Gastrocnemius medialis (tissue), 4 donors: ENCODE measurements around the gene TMEM217.

Experiments used
- CTCF ChIP-seq, 5 experiments: fragments of 450-650 bp in 3 of 5; fragments of 200-600 bp in 2 of 5; sonication (generic) in 2 of 5; IDR thresholded peaks in 4 of 5; conservative IDR thresholded peaks in 1 of 5; 1 replicate in 4 of 5; 2 replicates in 1 of 5; pipeline ENCODE4 v1.5.1; 2016 to 2019; ENCODE audit warnings: antibody characterized with exemption in 5 of 5, mild to moderate bottlenecking in 3 of 5, moderate library complexity in 3 of 5
- POLR2A ChIP-seq, 2 donors: fragments of 450-650 bp; IDR thresholded peaks; one replicate each; pipeline ENCODE4 v1.6.1; 2017; ENCODE audit warnings: antibody characterized with exemption in 2 of 2, mild to moderate bottlenecking in 2 of 2, moderate library complexity in 2 of 2

GRCh38 chr6:37287519-37288157 lies 29.7 kb upstream of the TMEM217 start:
- TF ChIP-seq POLR2A (IDR thresholded peaks at IDR 0.05) (no peak), CTCF (IDR thresholded peaks at IDR 0.05 in 4 of 5, conservative IDR thresholded peaks at IDR 0.05 in 1 of 5) (no peak)
